H9 (cell line): Measurements from ENCODE around the gene SLC12A8. TPM values are rescaled to one million over a fixed set of nuclear protein-coding genes. Genes with fewer than 3 reads are reported as not detected.

Experiments
- DNase-seq: peaks from one replicate; pipeline ENCODE4 v3.0.0-alpha.2; 2017
- H2AFZ ChIP-seq: one replicate; pipeline ENCODE4 v1.6.1; 2013; ENCODE audit warnings: mild to moderate bottlenecking, low read length, control low read depth, moderate library complexity
- H2AK5ac ChIP-seq: 2 replicates; pipeline ENCODE4 v1.6.1; 2013; ENCODE audit warnings: low read length, control low read depth, mixed read lengths; ENCODE audit not compliant: insufficient read length
- H2BK120ac ChIP-seq: one replicate; pipeline ENCODE4 v1.6.1; 2013; ENCODE audit warnings: low read depth, mild to moderate bottlenecking, low read length, control low read depth, inconsistent platforms; ENCODE audit not compliant: poor library complexity, severe bottlenecking
- H2BK12ac ChIP-seq: 2 replicates; pipeline ENCODE4 v1.6.1; 2013; ENCODE audit warnings: low read length, control low read depth, mixed read lengths, low read depth; ENCODE audit not compliant: insufficient read length
- H2BK15ac ChIP-seq: 2 replicates; pipeline ENCODE4 v1.6.1; 2013; ENCODE audit warnings: low read depth, low read length, control low read depth
- H2BK20ac ChIP-seq: one replicate; pipeline ENCODE4 v1.6.1; 2013; ENCODE audit warnings: low read depth, mild to moderate bottlenecking, low read length, control low read depth, inconsistent platforms; ENCODE audit not compliant: poor library complexity, severe bottlenecking
- H2BK5ac ChIP-seq: 2 replicates; pipeline ENCODE4 v1.6.1; 2013; ENCODE audit warnings: low read length, control low read depth, mixed read lengths; ENCODE audit not compliant: insufficient read length
- H3K14ac ChIP-seq: 2 replicates; pipeline ENCODE4 v1.6.1; 2013; ENCODE audit warnings: low read length, control low read depth; ENCODE audit not compliant: insufficient read depth
- H3K18ac ChIP-seq: 2 replicates; pipeline ENCODE4 v1.6.1; 2013; ENCODE audit warnings: low read depth, mild to moderate bottlenecking, mixed read lengths, low read length, control low read depth; ENCODE audit not compliant: insufficient read length
- H3K23ac ChIP-seq: 2 replicates; pipeline ENCODE4 v1.6.1; 2013; ENCODE audit warnings: low read length, control low read depth, mixed read lengths, low read depth; ENCODE audit not compliant: insufficient read length
- H3K23me2 ChIP-seq: 2 replicates; pipeline ENCODE4 v1.6.1; 2013; ENCODE audit warnings: low read depth, mild to moderate bottlenecking, mixed read lengths, low read length, control low read depth; ENCODE audit not compliant: insufficient read length, poor library complexity, severe bottlenecking
- H3K27ac ChIP-seq: 2 replicates; pipeline ENCODE4 v1.5.1; 2013; ENCODE audit warnings: low read length, control low read depth, mixed read lengths, low read depth; ENCODE audit not compliant: insufficient read length
- H3K27me3 ChIP-seq: 2 replicates; pipeline ENCODE4 v1.6.1; 2013; ENCODE audit warnings: low read length, control low read depth, inconsistent platforms; ENCODE audit not compliant: insufficient read depth
- H3K4ac ChIP-seq: 2 replicates; pipeline ENCODE4 v1.6.1; 2013; ENCODE audit warnings: low read depth, mild to moderate bottlenecking, control low read depth, inconsistent platforms, low read length, moderate library complexity
- H3K4me1 ChIP-seq: 2 replicates; pipeline ENCODE4 v1.6.1; 2013; ENCODE audit warnings: low read length, control low read depth, inconsistent platforms; ENCODE audit not compliant: insufficient read depth
- H3K4me2 ChIP-seq: 2 replicates; pipeline ENCODE4 v1.6.1; 2013; ENCODE audit warnings: low read length, control low read depth, mixed read lengths; ENCODE audit not compliant: insufficient read length, insufficient read depth
- H3K56ac ChIP-seq: 2 replicates; pipeline ENCODE4 v1.6.1; 2013; ENCODE audit warnings: low read depth, mild to moderate bottlenecking, mixed read lengths, low read length, control low read depth; ENCODE audit not compliant: insufficient read length
- H3K79me1 ChIP-seq: 2 replicates; pipeline ENCODE4 v1.6.1; 2013; ENCODE audit warnings: low read depth, mild to moderate bottlenecking, moderate library complexity, low read length, control low read depth, inconsistent platforms; ENCODE audit not compliant: insufficient read depth, poor library complexity, severe bottlenecking
- H3K79me2 ChIP-seq: 2 replicates; pipeline ENCODE4 v1.6.1; 2013; ENCODE audit warnings: low read length, control low read depth, inconsistent platforms; ENCODE audit not compliant: insufficient read depth
- H3K9ac ChIP-seq: 2 replicates; pipeline ENCODE4 v1.6.1; 2013; ENCODE audit warnings: low read length, control low read depth, mixed read lengths; ENCODE audit not compliant: insufficient read length; ENCODE audit errors: extremely low read depth
- H3K9me3 ChIP-seq: one replicate; pipeline ENCODE4 v1.6.1; 2013; ENCODE audit warnings: low read depth, low read length, inconsistent platforms; ENCODE audit not compliant: control insufficient read depth
- H3T11ph ChIP-seq: one replicate; pipeline ENCODE4 v1.6.1; 2013; ENCODE audit warnings: mild to moderate bottlenecking, low read length, control low read depth, inconsistent platforms
- H4K20me1 ChIP-seq: one replicate; pipeline ENCODE4 v1.6.1; 2013; ENCODE audit not compliant: control insufficient read depth, insufficient read length, insufficient read depth
- H4K5ac ChIP-seq: 2 replicates; pipeline ENCODE4 v1.6.1; 2013; ENCODE audit warnings: low read depth, mild to moderate bottlenecking, mixed read lengths, low read length, control low read depth; ENCODE audit not compliant: insufficient read length
- H4K8ac ChIP-seq: replicated peaks from 2 replicates; pipeline ENCODE4 v1.6.1; 2013; ENCODE audit warnings: low read length, control low read depth, mixed read lengths, low read depth; ENCODE audit not compliant: insufficient read length
- H4K91ac ChIP-seq: 2 replicates; pipeline ENCODE4 v1.6.1; 2013; ENCODE audit warnings: low read depth, mild to moderate bottlenecking, moderate library complexity, mixed read lengths, low read length, control low read depth; ENCODE audit not compliant: insufficient read length
- H3K27ac Mint-ChIP-seq, 3 experiments: 2 replicates in 2 of 3; 3 replicates in 1 of 3; pipeline ENCODE4 v1.8.0; 2020 to 2021; ENCODE audit warnings: mixed read lengths in 3 of 3, mild to moderate bottlenecking in 1 of 3, moderate library complexity in 1 of 3
- H3K27me3 Mint-ChIP-seq: 2 replicates; pipeline ENCODE4 v1.8.0; 2021; ENCODE audit warnings: low read depth, mild to moderate bottlenecking, moderate library complexity, mixed read lengths
- H3K36me3 Mint-ChIP-seq, 3 experiments: 2 replicates in 2 of 3; 3 replicates in 1 of 3; pipeline ENCODE4 v1.8.0; 2020 to 2021; ENCODE audit warnings: low read depth in 3 of 3, mixed read lengths in 3 of 3; ENCODE audit not compliant: insufficient read depth in 1 of 3
- H3K4me1 Mint-ChIP-seq, 2 experiments: 2 replicates each; pipeline ENCODE4 v1.8.0; 2020; ENCODE audit warnings: mixed read lengths in 2 of 2
- H3K4me3 Mint-ChIP-seq, 2 experiments: 2 replicates in 1 of 2; 3 replicates in 1 of 2; pipeline ENCODE4 v1.8.0; 2020 to 2021; ENCODE audit warnings: mild to moderate bottlenecking in 2 of 2, mixed read lengths in 2 of 2, moderate library complexity in 1 of 2
- H3K9me3 Mint-ChIP-seq, 2 experiments: 2 replicates in 1 of 2; 3 replicates in 1 of 2; pipeline ENCODE4 v1.8.0; 2020; ENCODE audit warnings: mild to moderate bottlenecking in 2 of 2, mixed read lengths in 2 of 2, moderate library complexity in 1 of 2
- CTCF ChIP-seq: fragments of 200-600 bp; sonication (generic); conservative IDR thresholded peaks from 3 replicates; pipeline ENCODE4 v1.8.0; 2021; ENCODE audit warnings: antibody characterized with exemption, mild to moderate bottlenecking
- total RNA-seq: library from RNA; stranded (reverse); gene quantifications from 2 replicates; pipeline ENCODE4 v1.2.1, GENCODE V29; 2021

Gene SLC12A8
- total RNA-seq, 1 experiment from 2014 or later = 8.2 TPM

GRCh38 chr3:125256675-125257074, 44.1 kb upstream of the SLC12A8 start:
- Histone ChIP-seq H4K20me1 (no peaks in the 10 kb centered on the region), H3K4me1 (no peaks in the 10 kb centered on the region), H3K4ac (no peak overlapping the region), H3K4me2 (no peak overlapping the region), H3K27me3 (no peaks in the 10 kb centered on the region), H3K23ac (no peak overlapping the region), H3K56ac (no peak overlapping the region), H2BK15ac (no peak overlapping the region), H3T11ph (no peak overlapping the region), H3K79me2 (no peaks in the 10 kb centered on the region), H4K8ac (no peak overlapping the region), H3K79me1 (peaks cover 2% of the 10 kb centered on the region), H2BK12ac (no peak overlapping the region), H3K14ac (no peak overlapping the region), H2AFZ (no peak overlapping the region), H4K5ac (no peak overlapping the region), H3K23me2 (no peaks in the 10 kb centered on the region), H2BK120ac (no peak overlapping the region), H4K91ac (no peak overlapping the region), H3K9me3 (no peaks in the 10 kb centered on the region), H2AK5ac (no peak overlapping the region), H3K18ac (no peak overlapping the region), H3K27ac (no peak overlapping the region), H2BK20ac (no peak overlapping the region), H2BK5ac (no peak overlapping the region), H3K9ac (no peak overlapping the region)
- Mint-ChIP-seq H3K4me3 (no peak overlapping the region), H3K36me3 (peaks cover 14 to 17% (median 14%) of the 10 kb centered on the region in 3 experiments), H3K27ac (no peak overlapping the region), H3K4me1 (peaks cover 2 to 5% of the 10 kb centered on the region in 2 experiments; a peak in 2 of 4 replicates), H3K9me3 (peaks cover 10 to 13% of the 10 kb centered on the region in 2 experiments), H3K27me3 (no peaks in the 10 kb centered on the region; the same call in 1 of the 2 replicates)
- no peak for TF ChIP-seq CTCF
- DNase-seq = no peak
